Ectodermal cell (in vitro differentiated cells): Measurements from ENCODE around the gene TMPRSS6.

Source experiments
- H3K27ac ChIP-seq: 2 replicates; pipeline ENCODE4 v1.7.0; 2013; ENCODE audit warnings: mild to moderate bottlenecking, low read depth, low read length; ENCODE audit not compliant: insufficient read depth, poor library complexity, severe bottlenecking
- H3K27me3 ChIP-seq: 2 replicates; pipeline ENCODE4 v1.7.0; 2013; ENCODE audit warnings: mild to moderate bottlenecking, low read length; ENCODE audit not compliant: insufficient read depth, control insufficient read depth, poor library complexity, severe bottlenecking
- H3K36me3 ChIP-seq: one replicate; pipeline ENCODE4 v1.7.0; 2013; ENCODE audit warnings: low read length; ENCODE audit not compliant: control insufficient read depth, insufficient read depth
- H3K4me1 ChIP-seq: one replicate; pipeline ENCODE4 v1.7.0; 2013; ENCODE audit warnings: low read length; ENCODE audit not compliant: control insufficient read depth, insufficient read depth
- H3K4me3 ChIP-seq: 2 replicates; pipeline ENCODE4 v1.7.0; 2013; ENCODE audit warnings: low read depth, low read length, control low read depth; ENCODE audit not compliant: insufficient read depth
- H3K9me3 ChIP-seq: 2 replicates; pipeline ENCODE4 v1.7.0; 2013; ENCODE audit warnings: mild to moderate bottlenecking, low read length, moderate library complexity; ENCODE audit not compliant: control insufficient read depth
- WGBS, 2 experiments: methylation state at CpG; one replicate each; pipeline ENCODE4 v1.1.7; 2013; ENCODE audit warnings: missing lambda C conversion rate in 2 of 2; 5-methylcytosine and 5-hydroxymethylcytosine counted together

Gene TMPRSS6

GRCh38 chr22:37128555-37129281 is 19.2 kb upstream of the TMPRSS6 start:
- H3K36me3 ChIP-seq, result no peaks in the 10 kb centered on the region
- H3K27ac ChIP-seq, result no peak overlapping the region
- H3K9me3 ChIP-seq, result no peaks in the 10 kb centered on the region
- peaks cover 5% of the 10 kb centered on the region for H3K4me1 ChIP-seq
- H3K4me3 ChIP-seq, result no peak overlapping the region
- no peaks in the 10 kb centered on the region for H3K27me3 ChIP-seq
- 90 to 91% methylated on average over 12 of the region's 12 CpGs for WGBS, 2 experiments

- Histone ChIP-seq H3K27ac (no peak overlapping the region), H3K4me3 (no peak overlapping the region), H3K4me1 (peaks cover 5% of the 10 kb centered on the region), H3K9me3 (no peaks in the 10 kb centered on the region), H3K36me3 (no peaks in the 10 kb centered on the region), H3K27me3 (no peaks in the 10 kb centered on the region)
- WGBS, 2 experiments, result 86 to 89% methylated on average over 14 of the region's 14 CpGs
Measured at GRCh38 chr22:37127350-37127878, 17.9 kb upstream of the TMPRSS6 start.

DNA sequence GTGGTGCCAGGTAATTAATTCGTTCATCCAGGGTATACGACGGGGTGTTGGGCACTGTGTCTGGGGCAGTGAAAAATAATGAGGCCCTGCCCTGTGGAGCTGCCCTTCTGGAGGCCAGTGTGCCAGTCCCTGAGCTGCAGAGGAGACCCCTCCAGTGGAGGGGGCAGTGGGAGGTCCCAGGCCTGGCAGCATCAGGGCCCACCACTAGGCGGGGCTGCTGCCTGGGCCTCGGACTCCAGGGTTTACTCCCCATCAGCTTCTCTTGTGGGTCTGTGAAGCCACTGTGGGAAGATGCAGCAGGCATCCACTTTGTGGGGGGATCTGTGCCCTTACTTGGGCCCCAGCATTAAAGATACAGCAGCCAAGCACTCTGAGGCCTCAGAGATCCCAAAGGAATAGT is 17.4 kb upstream of the TMPRSS6 start:
- Histone ChIP-seq H3K27ac (no peak overlapping the region), H3K36me3 (no peaks in the 10 kb centered on the region), H3K4me3 (no peak overlapping the region), H3K4me1 (peaks cover 9% of the 10 kb centered on the region), H3K27me3 (no peaks in the 10 kb centered on the region), H3K9me3 (no peaks in the 10 kb centered on the region)
- WGBS, 2 experiments, result 83 to 85% methylated on average over 5 of the region's 5 CpGs

GRCh38 chr22:37126383-37126782 is 16.9 kb upstream of the TMPRSS6 start:
- no peak overlapping the region for H3K4me3 ChIP-seq
- no peaks in the 10 kb centered on the region for H3K27me3 ChIP-seq
- H3K9me3 ChIP-seq, result no peaks in the 10 kb centered on the region
- H3K4me1 ChIP-seq, result peaks cover 9% of the 10 kb centered on the region
- 66 to 68% methylated on average over 7 of the region's 7 CpGs for WGBS, 2 experiments
- no peaks in the 10 kb centered on the region for H3K36me3 ChIP-seq
- no peak overlapping the region for H3K27ac ChIP-seq

- no peaks in the 10 kb centered on the region for H3K9me3 ChIP-seq
- no peaks in the 10 kb centered on the region for H3K27me3 ChIP-seq
- H3K27ac ChIP-seq, result no peak overlapping the region
- no peak overlapping the region for H3K4me3 ChIP-seq
- WGBS, 2 experiments, result 90 to 91% methylated on average over 7 of the region's 7 CpGs
- H3K4me1 ChIP-seq, result peaks cover 9% of the 10 kb centered on the region
- H3K36me3 ChIP-seq, result no peaks in the 10 kb centered on the region
Measured at GRCh38 chr22:37123649-37124048, 14.1 kb upstream of the TMPRSS6 start.

- H3K27ac ChIP-seq, result no peak overlapping the region
- H3K4me3 ChIP-seq, result no peak overlapping the region
- H3K4me1 ChIP-seq, result peaks cover 9% of the 10 kb centered on the region
- 93 to 95% methylated on average over 3 of the region's 3 CpGs for WGBS, 2 experiments
- H3K9me3 ChIP-seq, result no peaks in the 10 kb centered on the region
- no peaks in the 10 kb centered on the region for H3K36me3 ChIP-seq
- H3K27me3 ChIP-seq, result no peaks in the 10 kb centered on the region
Measured at GRCh38 chr22:37122598-37123180, 13.2 kb upstream of the TMPRSS6 start.

GRCh38 chr22:37121887-37122591 is 12.5 kb upstream of the TMPRSS6 start:
- no peaks in the 10 kb centered on the region for H3K36me3 ChIP-seq
- WGBS, 2 experiments, result 70 to 71% methylated on average over 15 of the region's 15 CpGs
- H3K27me3 ChIP-seq, result no peaks in the 10 kb centered on the region
- H3K27ac ChIP-seq, result no peak overlapping the region
- H3K9me3 ChIP-seq, result no peaks in the 10 kb centered on the region
- peaks cover 7% of the 10 kb centered on the region for H3K4me1 ChIP-seq
- H3K4me3 ChIP-seq, result no peak overlapping the region

GRCh38 chr22:37120569-37121340 is 11.2 kb upstream of the TMPRSS6 start:
- Histone ChIP-seq H3K4me3 (no peak overlapping the region), H3K27ac (no peak overlapping the region), H3K36me3 (no peaks in the 10 kb centered on the region), H3K27me3 (no peaks in the 10 kb centered on the region), H3K4me1 (peaks cover 7% of the 10 kb centered on the region), H3K9me3 (no peaks in the 10 kb centered on the region)
- 93 to 94% methylated on average over 11 of the region's 11 CpGs for WGBS, 2 experiments

DNA sequence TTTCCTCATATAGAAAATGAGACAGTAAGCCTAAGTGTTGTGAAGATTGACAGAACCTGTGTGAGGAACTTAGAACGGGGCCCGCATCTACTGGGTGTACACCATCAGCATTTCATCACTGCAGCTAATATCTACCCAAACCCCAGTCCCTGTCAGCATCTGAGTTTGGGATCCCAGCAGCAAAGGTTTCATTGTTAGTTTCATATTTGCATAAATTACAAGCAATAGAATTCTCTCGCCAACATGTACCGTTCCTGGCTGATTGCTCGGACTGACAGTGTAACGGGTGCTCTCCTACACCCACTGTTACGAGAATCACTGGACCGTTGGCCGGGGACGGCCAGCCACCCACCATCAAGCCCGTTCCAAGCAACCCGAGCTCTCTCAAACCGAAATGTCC is 10.4 kb upstream of the TMPRSS6 start:
- Histone ChIP-seq H3K4me1 (peaks cover 7% of the 10 kb centered on the region), H3K9me3 (no peaks in the 10 kb centered on the region), H3K4me3 (no peak overlapping the region)

More for the DNA sequence above, 10.4 kb upstream of the TMPRSS6 start:
- Histone ChIP-seq H3K27ac (no peak overlapping the region), H3K27me3 (no peaks in the 10 kb centered on the region), H3K36me3 (no peaks in the 10 kb centered on the region)
- 95 to 96% methylated on average over 13 of the region's 13 CpGs for WGBS, 2 experiments
